K562 (cell line): ENCODE results near the gene TFE3. TPM values are rescaled to one million over a fixed set of nuclear protein-coding genes. Genes with fewer than 3 reads are reported as not detected.

ENCODE experiments used
- BHLHE40 ChIP-seq: IDR thresholded peaks from 2 replicates; pipeline ENCODE4 v1.6.1; 2011; ENCODE audit warnings: low read length, improper control_type of control experiment
- CBFB ChIP-seq: sonication (generic); formaldehyde crosslinking; IDR thresholded peaks from 2 replicates; pipeline ENCODE4 v1.4.0; 2020; ENCODE audit warnings: mild to moderate bottlenecking, missing genetic modification reagents
- ESRRA ChIP-seq: fragments of 450-650 bp; IDR thresholded peaks from 2 replicates; pipeline ENCODE4 v1.6.1; 2014; ENCODE audit warnings: low read depth, mild to moderate bottlenecking, moderate library complexity, borderline replicate concordance
- ETV6 ChIP-seq, 3 experiments: fragments of 150-350 bp in 1 of 3; sonication (generic) in 1 of 3; formaldehyde crosslinking in 1 of 3; IDR thresholded peaks; 2 replicates each; pipeline versions ENCODE4 v1.6.1 to v1.8.0; 2014 to 2022; ENCODE audit warnings: borderline replicate concordance in 2 of 3, low read depth in 2 of 3, antibody characterized with exemption in 1 of 3, low read length in 1 of 3, mild to moderate bottlenecking in 1 of 3, missing genetic modification reagents in 1 of 3
- HDGF ChIP-seq: fragments of 450-650 bp; IDR thresholded peaks from 2 replicates; pipeline ENCODE4 v1.6.1; 2016
- HMG20A ChIP-seq: fragments of 450-650 bp; formaldehyde crosslinking; conservative IDR thresholded peaks from 2 replicates; pipeline ENCODE4 v1.4.0; 2020; ENCODE audit warnings: mild to moderate bottlenecking, mixed read lengths
- HSF4 ChIP-seq: fragments of 250-450 bp; sonication (Bioruptor Pico); IDR thresholded peaks from 2 replicates; pipeline ENCODE4 v2.1.2; 2022; ENCODE audit warnings: mild to moderate bottlenecking, moderate library complexity, borderline replicate concordance
- KLF10 ChIP-seq: fragments of 250-450 bp; sonication (Bioruptor Pico); IDR thresholded peaks from 2 replicates; pipeline ENCODE4 v1.6.1; 2021; ENCODE audit warnings: matching md5 sums
- LEF1 ChIP-seq: fragments of 450-650 bp; IDR thresholded peaks from 2 replicates; pipeline ENCODE4 v1.6.1; 2016; ENCODE audit warnings: mild to moderate bottlenecking
- MED1 ChIP-seq: sonication (generic); formaldehyde crosslinking; IDR thresholded peaks from 2 replicates; pipeline ENCODE4 v1.8.1; 2023; ENCODE audit warnings: missing genetic modification reagents, borderline replicate concordance
- PYGO2 ChIP-seq: fragments of 450-650 bp; IDR thresholded peaks from 2 replicates; pipeline ENCODE4 v1.6.1; 2016; ENCODE audit warnings: mild to moderate bottlenecking, missing genetic modification characterization, moderate library complexity, missing compliant biosample characterization
- ZEB2 ChIP-seq: fragments of 450-650 bp; IDR thresholded peaks from 2 replicates; pipeline ENCODE4 v1.6.1; 2016
- ZNF324 ChIP-seq: fragments of 250-450 bp; sonication (Bioruptor Pico); IDR thresholded peaks from 2 replicates; pipeline ENCODE4 v1.4.0; 2020; ENCODE audit warnings: mild to moderate bottlenecking
- ZNF699 ChIP-seq: fragments of 250-450 bp; sonication (Bioruptor Pico); IDR thresholded peaks from 2 replicates; pipeline ENCODE4 v1.8.0; 2021; ENCODE audit warnings: mild to moderate bottlenecking, moderate library complexity; ENCODE audit not compliant: insufficient replicate concordance
- polyA plus RNA-seq, 8 experiments: library from polyadenylated mRNA; depleted of rRNA in 4 of 8; stranded (reverse) in 5 of 8; unstranded in 3 of 8; fragments of >200 nt; fragmentation: Nextera tagmentation in 2 of 8; fragmentation: Illumina TruSeq in 1 of 8; extraction: Ambion mirVana in 2 of 8; extraction: Trizol in 1 of 8; gene quantifications; 2 replicates each; pipeline versions ENCODE4 v1.2.1 to v1.2.3, GENCODE V29; 2011 to 2014; ENCODE audit warnings: inconsistent platforms in 1 of 8, missing spikeins in 1 of 8
- total RNA-seq, 7 experiments: library from RNA; depleted of rRNA in 6 of 7; stranded (reverse); fragments of >200 nt in 6 of 7; fragmentation: Illumina TruSeq in 2 of 7; extraction: Trizol in 2 of 7; gene quantifications; 2 replicates each; pipeline versions ENCODE4 v1.2.1 to v1.2.3, GENCODE V29; 2011 to 2021; ENCODE audit warnings: low replicate concordance in 1 of 7
- TF ChIP-seq, protein P1 (sequence below): fragments of 250-450 bp; sonication (Bioruptor Pico); IDR thresholded peaks from 2 replicates; pipeline ENCODE4 v1.5.0; 2020; ENCODE audit warnings: mild to moderate bottlenecking, borderline replicate concordance
- TF ChIP-seq, protein P2 (sequence below): fragments of 200-800 bp; sonication (Bioruptor generic); IDR thresholded peaks from 2 replicates; pipeline ENCODE4 v1.6.1; 2017; ENCODE audit warnings: missing genetic modification characterization, missing compliant biosample characterization
- TF ChIP-seq, protein P3 (sequence below): fragments of 450-650 bp; IDR thresholded peaks from 2 replicates; pipeline ENCODE4 v1.6.1; 2016; ENCODE audit warnings: low read depth

TFE3 gene
- total and polyA plus RNA-seq, 9 of the 15 experiments (the other 6 are each of a cell fraction or from before 2014, with no cell fraction given): 1.9 to 20.3 (median 11.9) TPM

DNA sequence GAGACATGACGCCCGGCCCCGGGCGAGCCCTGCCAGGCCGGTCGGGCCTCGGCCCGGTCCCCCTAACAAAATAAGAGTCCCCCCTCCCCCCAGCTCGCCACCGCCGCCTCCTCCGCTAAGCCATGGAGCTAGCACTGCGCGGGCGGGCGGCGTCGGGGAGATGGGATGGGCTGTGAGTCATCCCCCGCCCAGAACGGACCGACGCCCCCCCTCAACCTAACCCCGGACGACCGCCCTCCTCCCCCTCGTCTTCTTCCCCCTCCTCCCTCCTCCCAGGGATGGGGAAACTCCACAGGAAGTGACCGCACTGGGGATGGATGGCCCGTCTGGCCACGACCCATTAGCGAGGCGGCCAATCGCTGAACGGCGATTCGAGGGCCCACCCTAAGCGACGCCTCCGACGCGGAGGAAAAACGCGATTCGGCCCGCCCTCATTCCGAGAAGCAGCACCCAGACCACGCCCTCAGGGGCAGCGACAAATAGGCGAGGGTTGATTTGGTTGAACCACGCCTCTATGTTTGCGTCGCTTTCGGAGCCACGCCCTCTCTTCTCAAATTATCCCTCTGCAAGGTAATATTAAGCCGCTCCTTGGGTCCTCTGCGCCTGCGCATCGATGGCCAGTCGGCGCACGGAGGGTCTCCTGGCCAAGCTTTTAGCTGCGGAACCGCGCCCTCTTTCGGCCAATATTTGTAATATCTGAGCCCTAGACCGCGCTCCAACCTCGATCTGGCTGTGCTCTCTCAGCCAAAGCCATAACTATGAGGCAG, at the start of gene TFE3 (continued):
- TF ChIP-seq, protein P1, sequence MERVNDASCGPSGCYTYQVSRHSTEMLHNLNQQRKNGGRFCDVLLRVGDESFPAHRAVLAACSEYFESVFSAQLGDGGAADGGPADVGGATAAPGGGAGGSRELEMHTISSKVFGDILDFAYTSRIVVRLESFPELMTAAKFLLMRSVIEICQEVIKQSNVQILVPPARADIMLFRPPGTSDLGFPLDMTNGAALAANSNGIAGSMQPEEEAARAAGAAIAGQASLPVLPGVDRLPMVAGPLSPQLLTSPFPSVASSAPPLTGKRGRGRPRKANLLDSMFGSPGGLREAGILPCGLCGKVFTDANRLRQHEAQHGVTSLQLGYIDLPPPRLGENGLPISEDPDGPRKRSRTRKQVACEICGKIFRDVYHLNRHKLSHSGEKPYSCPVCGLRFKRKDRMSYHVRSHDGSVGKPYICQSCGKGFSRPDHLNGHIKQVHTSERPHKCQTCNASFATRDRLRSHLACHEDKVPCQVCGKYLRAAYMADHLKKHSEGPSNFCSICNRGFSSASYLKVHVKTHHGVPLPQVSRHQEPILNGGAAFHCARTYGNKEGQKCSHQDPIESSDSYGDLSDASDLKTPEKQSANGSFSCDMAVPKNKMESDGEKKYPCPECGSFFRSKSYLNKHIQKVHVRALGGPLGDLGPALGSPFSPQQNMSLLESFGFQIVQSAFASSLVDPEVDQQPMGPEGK (CRISPR knock-in tag): no peak
- TF ChIP-seq ETV6 (IDR thresholded peaks at IDR 0.05; ENCODE audit: borderline replicate concordance in 1 of 2, low read depth in 2 of 2, low read length in 1 of 2) (no peak), ETV6 (CRISPR knock-in tag; IDR thresholded peaks at IDR 0.05; ENCODE audit: borderline replicate concordance) (no peak), ESRRA (peak; percentile 16; the same call in 1 of the 2 replicates), HDGF (no peak), KLF10 (no peak), PYGO2 (tag) (no peak), HMG20A (CRISPR knock-in tag) (no peak), ZNF324 (CRISPR knock-in tag) (no peak), CBFB (CRISPR knock-in tag) (no peak), LEF1 (no peak), BHLHE40 (no peak), ZNF699 (no peak), ZEB2 (no peak), HSF4 (CRISPR knock-in tag) (no peak), MED1 (CRISPR knock-in tag) (no peak)
- TF ChIP-seq, protein P2, sequence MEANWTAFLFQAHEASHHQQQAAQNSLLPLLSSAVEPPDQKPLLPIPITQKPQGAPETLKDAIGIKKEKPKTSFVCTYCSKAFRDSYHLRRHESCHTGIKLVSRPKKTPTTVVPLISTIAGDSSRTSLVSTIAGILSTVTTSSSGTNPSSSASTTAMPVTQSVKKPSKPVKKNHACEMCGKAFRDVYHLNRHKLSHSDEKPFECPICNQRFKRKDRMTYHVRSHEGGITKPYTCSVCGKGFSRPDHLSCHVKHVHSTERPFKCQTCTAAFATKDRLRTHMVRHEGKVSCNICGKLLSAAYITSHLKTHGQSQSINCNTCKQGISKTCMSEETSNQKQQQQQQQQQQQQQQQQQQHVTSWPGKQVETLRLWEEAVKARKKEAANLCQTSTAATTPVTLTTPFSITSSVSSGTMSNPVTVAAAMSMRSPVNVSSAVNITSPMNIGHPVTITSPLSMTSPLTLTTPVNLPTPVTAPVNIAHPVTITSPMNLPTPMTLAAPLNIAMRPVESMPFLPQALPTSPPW (CRISPR knock-in tag): peak; percentile 100
- TF ChIP-seq, protein P3, sequence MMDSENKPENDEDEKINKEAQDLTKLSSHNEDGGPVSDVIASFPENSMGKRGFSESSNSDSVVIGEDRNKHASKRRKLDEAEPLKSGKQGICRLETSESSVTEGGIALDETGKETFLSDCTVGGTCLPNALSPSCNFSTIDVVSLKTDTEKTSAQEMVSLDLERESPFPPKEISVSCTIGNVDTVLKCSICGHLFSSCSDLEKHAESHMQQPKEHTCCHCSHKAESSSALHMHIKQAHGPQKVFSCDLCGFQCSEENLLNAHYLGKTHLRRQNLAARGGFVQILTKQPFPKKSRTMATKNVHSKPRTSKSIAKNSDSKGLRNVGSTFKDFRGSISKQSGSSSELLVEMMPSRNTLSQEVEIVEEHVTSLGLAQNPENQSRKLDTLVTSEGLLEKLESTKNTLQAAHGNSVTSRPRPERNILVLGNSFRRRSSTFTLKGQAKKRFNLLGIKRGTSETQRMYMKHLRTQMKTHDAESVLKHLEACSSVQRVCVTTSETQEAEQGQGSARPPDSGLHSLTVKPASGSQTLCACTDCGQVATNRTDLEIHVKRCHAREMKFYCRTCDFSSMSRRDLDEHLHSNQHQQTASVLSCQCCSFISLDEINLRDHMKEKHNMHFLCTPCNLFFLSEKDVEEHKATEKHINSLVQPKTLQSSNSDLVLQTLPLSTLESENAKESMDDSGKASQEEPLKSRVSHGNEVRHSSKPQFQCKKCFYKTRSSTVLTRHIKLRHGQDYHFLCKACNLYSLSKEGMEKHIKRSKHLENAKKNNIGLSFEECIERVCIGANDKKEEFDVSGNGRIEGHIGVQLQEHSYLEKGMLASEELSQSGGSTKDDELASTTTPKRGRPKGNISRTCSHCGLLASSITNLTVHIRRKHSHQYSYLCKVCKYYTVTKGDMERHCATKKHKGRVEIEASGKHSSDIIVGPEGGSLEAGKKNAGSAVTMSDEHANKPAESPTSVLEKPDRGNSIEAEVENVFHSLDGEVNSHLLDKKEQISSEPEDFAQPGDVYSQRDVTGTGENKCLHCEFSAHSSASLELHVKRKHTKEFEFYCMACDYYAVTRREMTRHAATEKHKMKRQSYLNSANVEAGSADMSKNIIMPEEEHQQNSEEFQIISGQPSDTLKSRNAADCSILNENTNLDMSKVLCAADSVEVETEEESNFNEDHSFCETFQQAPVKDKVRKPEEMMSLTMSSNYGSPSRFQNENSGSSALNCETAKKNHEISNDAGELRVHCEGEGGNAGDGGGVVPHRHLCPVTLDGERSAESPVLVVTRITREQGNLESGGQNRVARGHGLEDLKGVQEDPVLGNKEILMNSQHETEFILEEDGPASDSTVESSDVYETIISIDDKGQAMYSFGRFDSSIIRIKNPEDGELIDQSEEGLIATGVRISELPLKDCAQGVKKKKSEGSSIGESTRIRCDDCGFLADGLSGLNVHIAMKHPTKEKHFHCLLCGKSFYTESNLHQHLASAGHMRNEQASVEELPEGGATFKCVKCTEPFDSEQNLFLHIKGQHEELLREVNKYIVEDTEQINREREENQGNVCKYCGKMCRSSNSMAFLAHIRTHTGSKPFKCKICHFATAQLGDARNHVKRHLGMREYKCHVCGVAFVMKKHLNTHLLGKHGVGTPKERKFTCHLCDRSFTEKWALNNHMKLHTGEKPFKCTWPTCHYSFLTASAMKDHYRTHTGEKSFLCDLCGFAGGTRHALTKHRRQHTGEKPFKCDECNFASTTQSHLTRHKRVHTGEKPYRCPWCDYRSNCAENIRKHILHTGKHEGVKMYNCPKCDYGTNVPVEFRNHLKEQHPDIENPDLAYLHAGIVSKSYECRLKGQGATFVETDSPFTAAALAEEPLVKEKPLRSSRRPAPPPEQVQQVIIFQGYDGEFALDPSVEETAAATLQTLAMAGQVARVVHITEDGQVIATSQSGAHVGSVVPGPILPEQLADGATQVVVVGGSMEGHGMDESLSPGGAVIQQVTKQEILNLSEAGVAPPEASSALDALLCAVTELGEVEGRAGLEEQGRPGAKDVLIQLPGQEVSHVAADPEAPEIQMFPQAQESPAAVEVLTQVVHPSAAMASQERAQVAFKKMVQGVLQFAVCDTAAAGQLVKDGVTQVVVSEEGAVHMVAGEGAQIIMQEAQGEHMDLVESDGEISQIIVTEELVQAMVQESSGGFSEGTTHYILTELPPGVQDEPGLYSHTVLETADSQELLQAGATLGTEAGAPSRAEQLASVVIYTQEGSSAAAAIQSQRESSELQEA: no peak
